ENCODE data around the gene HES6. TPM values are rescaled to one million over a fixed set of nuclear protein-coding genes. Genes with fewer than 3 reads are reported as not detected.
A peak's percentile ranks its signal among the peaks of the same experiment; 100 is the strongest.

Gene HES6
- total and polyA plus RNA-seq, 8 donors, result 2.9 to 8.8 (median 4.7) TPM

GRCh38 chr2:238220892-238221521 is 18.8 kb downstream of the HES6 start:
- DNase-seq (no peak), ATAC-seq (peak; percentile 41)
- intact Hi-C loops (cut with DNase I), result no loop called here
- no peaks in the 10 kb centered on the region for H3K27me3 ChIP-seq
- no peaks in the 10 kb centered on the region for H3K9me3 ChIP-seq
- no peaks in the 10 kb centered on the region for H3K4me1 ChIP-seq
- H3K4me3 ChIP-seq, result no peak overlapping the region
- H3K36me3 ChIP-seq, result peaks cover 0 to 13% of the 10 kb centered on the region in 2 donors
- no peak for TF ChIP-seq CTCF (IDR thresholded peaks at IDR 0.05)
- H3K27ac ChIP-seq, result no peak overlapping the region

GRCh38 chr2:238220274-238220891 is 19.5 kb downstream of the HES6 start:
- intact Hi-C loops (cut with DNase I), result no loop called here
- Histone ChIP-seq H3K9me3 (no peaks in the 10 kb centered on the region), H3K4me3 (no peak overlapping the region), H3K36me3 (peaks cover 0 to 11% of the 10 kb centered on the region in 2 donors), H3K4me1 (no peaks in the 10 kb centered on the region), H3K27me3 (no peaks in the 10 kb centered on the region), H3K27ac (no peak overlapping the region)
- DNase-seq, result no peak
- no peak for TF ChIP-seq CTCF (IDR thresholded peaks at IDR 0.05)
- ATAC-seq, result no peak

GRCh38 chr2:238216651-238217184 is 23.1 kb downstream of the HES6 start:
- no peaks in the 10 kb centered on the region for H3K4me1 ChIP-seq
- no peak overlapping the region for H3K27ac ChIP-seq
- H3K27me3 ChIP-seq, result no peaks in the 10 kb centered on the region
- intact Hi-C loops (cut with DNase I), result no loop called here
- H3K9me3 ChIP-seq, result no peaks in the 10 kb centered on the region
- H3K4me3 ChIP-seq, result no peak overlapping the region
- H3K36me3 ChIP-seq, result no peaks in the 10 kb centered on the region
- TF ChIP-seq CTCF (IDR thresholded peaks at IDR 0.05), result no peak
- ATAC-seq (no peak), DNase-seq (no peak)

GRCh38 chr2:238207006-238207405 is 32.8 kb downstream of the HES6 start:
- no peak overlapping the region for H3K4me3 ChIP-seq
- no peaks in the 10 kb centered on the region for H3K36me3 ChIP-seq
- H3K27ac ChIP-seq, result peak overlapping the region in 1 of 2 donors; percentile 28
- peaks cover 9 to 16% of the 10 kb centered on the region in 2 donors for H3K4me1 ChIP-seq
- H3K9me3 ChIP-seq, result no peaks in the 10 kb centered on the region
- intact Hi-C loops (cut with DNase I), result no loop called here
- DNase-seq (no peak), ATAC-seq (no peak)
- no peak for TF ChIP-seq CTCF (IDR thresholded peaks at IDR 0.05)
- no peaks in the 10 kb centered on the region for H3K27me3 ChIP-seq

- DNase-seq, result no peak
- H3K4me1 ChIP-seq, result peaks cover 18 to 38% of the 10 kb centered on the region in 2 donors
- no peaks in the 10 kb centered on the region for H3K9me3 ChIP-seq
- TF ChIP-seq CTCF (IDR thresholded peaks at IDR 0.05), result no peak
- ATAC-seq, result peak; percentile 15
- H3K27me3 ChIP-seq, result no peaks in the 10 kb centered on the region
- peak overlapping the region; percentile 31 to 67 for H3K4me3 ChIP-seq
- H3K36me3 ChIP-seq, result no peaks in the 10 kb centered on the region
- H3K27ac ChIP-seq, result peak overlapping the region; percentile 81 to 92
- intact Hi-C loops (cut with DNase I), result no loop called here
These were observed 35.7 kb downstream of the HES6 start for GRCh38 chr2:238203973-238204683.

All from left lung (tissue), 10 donors.